KMS-11 (cell line): ENCODE results near the gene EIF4H.

Source experiments
- H2AFZ ChIP-seq: fragments of 200-600 bp; sonication (generic); 2 replicates; pipeline ENCODE4 v1.6.1; 2016; ENCODE audit warnings: antibody characterized with exemption, mixed run types, low read depth
- H3K27ac ChIP-seq: fragments of 200-600 bp; sonication (generic); 2 replicates; pipeline ENCODE4 v1.6.1; 2016; ENCODE audit warnings: mild to moderate bottlenecking, mixed run types
- H3K27me3 ChIP-seq: fragments of 200-600 bp; sonication (generic); 2 replicates; pipeline ENCODE4 v1.6.1; 2017; ENCODE audit warnings: mild to moderate bottlenecking, low read depth, mixed run types, moderate library complexity; ENCODE audit not compliant: insufficient read depth
- H3K36me3 ChIP-seq: fragments of 200-600 bp; sonication (generic); 2 replicates; pipeline ENCODE4 v1.6.1; 2017; ENCODE audit warnings: mild to moderate bottlenecking, mixed run types; ENCODE audit not compliant: insufficient read depth
- H3K4me1 ChIP-seq: fragments of 200-600 bp; sonication (generic); 2 replicates; pipeline ENCODE4 v1.6.1; 2016; ENCODE audit warnings: mild to moderate bottlenecking, low read depth, mixed run types; ENCODE audit not compliant: poor library complexity, severe bottlenecking
- H3K4me2 ChIP-seq: fragments of 200-600 bp; sonication (generic); 2 replicates; pipeline ENCODE4 v1.7.0; 2016; ENCODE audit warnings: mild to moderate bottlenecking, mixed run types
- H3K4me3 ChIP-seq: fragments of 200-600 bp; sonication (generic); IDR thresholded peaks from 2 replicates; pipeline ENCODE4 v1.6.1; 2017; ENCODE audit warnings: low read depth, low read length, mixed read lengths; ENCODE audit not compliant: insufficient read depth
- H3K79me2 ChIP-seq: fragments of 200-600 bp; sonication (generic); 2 replicates; pipeline ENCODE4 v1.6.1; 2016; ENCODE audit warnings: low read depth, mixed run types; ENCODE audit not compliant: insufficient read depth
- H3K9ac ChIP-seq: fragments of 200-600 bp; sonication (generic); 2 replicates; pipeline ENCODE4 v1.6.1; 2016; ENCODE audit warnings: mild to moderate bottlenecking, mixed run types
- H4K20me1 ChIP-seq: fragments of 200-600 bp; sonication (generic); 2 replicates; pipeline ENCODE4 v1.6.1; 2016; ENCODE audit warnings: mild to moderate bottlenecking, mixed run types; ENCODE audit not compliant: insufficient read depth
- CTCF ChIP-seq: fragments of 200-600 bp; sonication (generic); conservative IDR thresholded peaks from 2 replicates; pipeline ENCODE4 v1.6.1; 2017; ENCODE audit warnings: low read depth, mild to moderate bottlenecking, antibody characterized with exemption, low read length, moderate library complexity, mixed read lengths

The EIF4H gene

DNA sequence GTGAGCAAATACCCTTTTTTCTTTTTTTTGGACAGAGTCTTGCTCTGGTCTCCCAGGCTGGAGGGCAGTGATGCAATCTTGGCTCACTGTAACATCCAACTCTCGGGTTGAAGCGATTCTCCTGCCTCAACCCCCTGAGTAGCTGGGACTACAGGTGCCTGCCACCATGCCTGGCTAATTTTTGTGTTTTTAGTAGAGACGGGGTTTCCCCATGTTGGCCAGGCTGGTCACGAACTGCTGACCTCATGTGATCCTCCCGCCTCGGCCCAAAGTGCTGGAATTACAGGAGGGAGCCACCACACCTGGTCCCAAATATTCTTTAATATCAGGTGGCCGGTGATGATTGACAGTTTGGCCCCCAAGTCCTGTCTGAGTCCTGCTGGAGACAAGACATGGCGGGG is 42.2 kb downstream of the EIF4H start:
- no peak for TF ChIP-seq CTCF
- Histone ChIP-seq H3K4me1 (peaks cover 31% of the 10 kb centered on the region), H3K4me3 (no peak overlapping the region)

GRCh38 chr7:74217455-74218342 is 43.5 kb downstream of the EIF4H start:
- H4K20me1 ChIP-seq, result no peaks in the 10 kb centered on the region
- no peak overlapping the region for H3K9ac ChIP-seq
- peaks cover 31% of the 10 kb centered on the region for H3K4me1 ChIP-seq
- peaks cover 8% of the 10 kb centered on the region; the same call in 1 of the 2 replicates for H3K27me3 ChIP-seq
- H3K79me2 ChIP-seq, result no peaks in the 10 kb centered on the region
- TF ChIP-seq CTCF, result no peak
- H2AFZ ChIP-seq, result no peak overlapping the region
- H3K36me3 ChIP-seq, result no peaks in the 10 kb centered on the region
- H3K4me2 ChIP-seq, result no peak overlapping the region
- H3K27ac ChIP-seq, result no peak overlapping the region
- H3K4me3 ChIP-seq, result no peak overlapping the region

More for the DNA sequence above, 42.2 kb downstream of the EIF4H start:
- Histone ChIP-seq H3K27me3 (peaks cover 10% of the 10 kb centered on the region; the same call in 1 of the 2 replicates), H3K36me3 (no peaks in the 10 kb centered on the region), H2AFZ (no peak overlapping the region), H3K4me2 (no peak overlapping the region; the same call in 1 of the 2 replicates), H3K9ac (no peak overlapping the region), H4K20me1 (no peaks in the 10 kb centered on the region), H3K79me2 (no peaks in the 10 kb centered on the region), H3K27ac (no peak overlapping the region)

- Histone ChIP-seq H3K27ac (no peak overlapping the region), H3K9ac (no peak overlapping the region), H3K36me3 (no peaks in the 10 kb centered on the region), H3K4me3 (no peak overlapping the region), H3K4me1 (peaks cover 31% of the 10 kb centered on the region), H2AFZ (no peak overlapping the region), H3K4me2 (no peak overlapping the region), H3K79me2 (no peaks in the 10 kb centered on the region), H4K20me1 (no peaks in the 10 kb centered on the region), H3K27me3 (peaks cover 8% of the 10 kb centered on the region; the same call in 1 of the 2 replicates)
- TF ChIP-seq CTCF, result no peak
Observed at GRCh38 chr7:74218343-74218698, 44.2 kb downstream of the EIF4H start.

DNA sequence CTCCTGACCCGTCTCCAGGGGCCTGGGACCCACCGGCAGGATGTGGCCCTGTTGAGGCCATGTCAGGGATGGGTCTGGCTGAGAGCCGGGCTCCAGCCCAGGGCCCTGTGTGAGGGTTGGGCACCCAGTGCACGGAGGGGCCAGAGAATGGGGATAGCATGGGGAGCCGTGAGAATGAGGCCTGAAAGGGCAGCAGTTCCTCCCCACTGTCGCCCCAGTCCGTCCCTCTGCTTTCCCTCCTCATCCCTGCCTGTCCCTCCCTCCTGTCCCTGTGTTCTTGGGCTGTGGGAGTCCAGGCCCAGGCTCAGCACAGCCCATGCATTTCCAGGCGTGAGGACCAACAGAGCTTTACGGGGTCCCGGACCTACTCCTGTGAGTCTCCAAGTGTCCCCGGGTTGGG is 45.3 kb downstream of the EIF4H start:
- peaks cover 31% of the 10 kb centered on the region for H3K4me1 ChIP-seq
- H3K4me2 ChIP-seq, result no peak overlapping the region
- H3K79me2 ChIP-seq, result no peaks in the 10 kb centered on the region
- no peak for TF ChIP-seq CTCF
- H4K20me1 ChIP-seq, result no peaks in the 10 kb centered on the region
- no peak overlapping the region for H2AFZ ChIP-seq
- H3K4me3 ChIP-seq, result no peak overlapping the region
- no peak overlapping the region for H3K9ac ChIP-seq
- no peaks in the 10 kb centered on the region for H3K36me3 ChIP-seq
- H3K27me3 ChIP-seq, result peaks cover 8% of the 10 kb centered on the region; the same call in 1 of the 2 replicates
- H3K27ac ChIP-seq, result no peak overlapping the region
